ENCODE measurements around the gene SPDEF.

Gene SPDEF

DNA sequence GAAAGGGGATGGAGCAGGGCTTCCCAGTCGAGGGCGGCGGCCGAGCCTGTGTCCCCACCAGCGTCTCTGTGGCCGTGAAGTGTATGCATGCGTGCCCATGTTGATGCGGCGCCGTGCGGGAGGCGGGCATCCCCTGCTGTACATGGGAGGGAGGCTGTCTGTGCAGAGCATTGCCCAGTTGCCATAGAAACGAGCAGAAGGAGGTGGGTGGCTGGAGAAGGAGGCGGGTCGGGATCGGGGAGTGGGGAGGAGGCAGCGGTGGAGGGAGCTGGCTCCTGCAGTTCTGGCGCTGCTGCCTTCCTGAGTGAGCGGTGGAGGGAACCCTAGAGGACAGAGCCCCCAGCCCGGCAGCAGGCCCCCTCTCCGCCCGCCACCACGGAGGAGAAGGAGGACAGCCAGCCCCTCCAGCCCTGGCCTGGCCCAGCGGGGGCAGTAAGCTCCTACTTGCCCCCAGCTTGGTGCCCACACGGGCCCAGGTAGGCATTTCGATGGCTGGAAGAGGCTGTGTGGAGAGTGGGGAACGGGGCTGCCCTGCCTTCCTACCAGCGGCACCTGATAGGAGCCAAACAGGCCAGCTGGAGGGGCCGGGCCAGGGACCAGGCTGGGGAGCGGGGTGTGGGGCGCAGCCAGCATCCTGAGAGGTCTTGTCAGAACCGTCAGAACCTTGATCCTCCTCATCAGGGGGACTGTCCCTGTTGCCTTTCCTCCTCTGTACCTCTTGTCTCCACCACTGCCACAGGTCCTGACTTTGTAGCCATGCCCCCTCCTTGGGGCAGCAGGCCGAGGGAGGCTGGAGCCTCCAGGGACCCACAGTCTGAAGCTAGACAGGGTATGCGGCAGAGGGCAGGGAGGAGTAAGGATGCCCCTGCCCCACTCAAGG lies 41.3 kb downstream of the SPDEF start:
- no peak for DNase-seq (ENCODE audit: low spot score)

GRCh38 chr6:34514112-34514511 lies 42.0 kb downstream of the SPDEF start:
- DNase-seq (ENCODE audit: low spot score), result no peak

DNA sequence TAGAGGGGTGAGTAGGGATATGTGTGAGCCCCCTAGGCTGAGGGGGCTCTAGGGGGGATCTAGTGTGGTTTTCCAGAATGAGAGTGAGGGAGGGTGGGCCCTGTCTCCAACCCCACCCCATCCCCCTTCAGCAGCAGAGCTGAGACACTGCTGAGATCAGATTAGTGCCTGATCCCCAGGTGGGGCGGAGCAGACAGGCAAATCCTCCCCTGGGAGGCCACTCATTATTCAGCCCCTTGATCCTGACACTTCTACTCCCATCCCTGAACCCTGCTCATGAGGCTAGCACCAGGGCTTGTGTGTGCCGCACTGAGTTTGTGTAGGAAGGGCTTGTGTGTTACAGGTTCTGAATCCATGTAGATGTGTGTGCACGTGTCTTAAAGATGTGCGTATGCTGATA lies 42.5 kb downstream of the SPDEF start:
- DNase-seq (ENCODE audit: low spot score), result no peak

GRCh38 chr6:34512738-34513115 lies 43.4 kb downstream of the SPDEF start:
- no peak for DNase-seq (ENCODE audit: low spot score)

GRCh38 chr6:34511915-34512737 lies 44.0 kb downstream of the SPDEF start:
- DNase-seq (ENCODE audit: low spot score), result no peak

DNA sequence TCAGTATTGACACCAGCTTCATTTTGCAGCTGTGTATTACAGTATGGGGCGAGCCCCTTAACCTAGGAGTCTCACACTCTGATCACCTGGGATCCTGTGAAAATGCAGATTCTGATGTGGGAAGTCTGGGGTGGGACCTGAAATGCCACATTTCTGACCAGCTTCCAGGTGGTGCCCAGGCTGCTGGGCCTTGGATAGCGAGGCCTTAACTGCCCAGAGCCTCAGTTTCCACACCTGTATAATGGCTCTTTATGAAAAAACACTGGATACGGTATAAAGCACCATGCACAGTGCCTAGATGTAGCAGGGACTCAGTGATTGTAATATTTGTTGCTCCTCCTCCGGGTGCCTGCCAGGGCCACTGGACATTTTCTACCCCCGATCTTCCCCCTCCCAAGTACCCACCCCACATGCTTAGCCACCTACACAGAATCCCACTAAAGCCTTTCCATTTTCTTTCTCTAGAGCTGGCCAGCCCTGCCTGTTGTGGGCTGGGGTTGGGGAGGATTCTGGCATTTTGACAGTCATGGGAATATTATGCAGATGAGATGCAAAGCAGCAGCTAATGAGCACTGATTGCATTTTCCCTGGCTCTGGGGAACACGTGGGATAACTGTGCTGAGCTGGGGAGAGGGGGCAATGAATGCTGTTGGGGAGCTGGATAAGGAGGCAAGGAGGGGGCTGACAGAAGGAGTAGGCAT lies 44.8 kb downstream of the SPDEF start:
- DNase-seq (ENCODE audit: low spot score), result no peak

GRCh38 chr6:34510299-34510698 lies 45.8 kb downstream of the SPDEF start:
- no peak for DNase-seq (ENCODE audit: low spot score)

DNA sequence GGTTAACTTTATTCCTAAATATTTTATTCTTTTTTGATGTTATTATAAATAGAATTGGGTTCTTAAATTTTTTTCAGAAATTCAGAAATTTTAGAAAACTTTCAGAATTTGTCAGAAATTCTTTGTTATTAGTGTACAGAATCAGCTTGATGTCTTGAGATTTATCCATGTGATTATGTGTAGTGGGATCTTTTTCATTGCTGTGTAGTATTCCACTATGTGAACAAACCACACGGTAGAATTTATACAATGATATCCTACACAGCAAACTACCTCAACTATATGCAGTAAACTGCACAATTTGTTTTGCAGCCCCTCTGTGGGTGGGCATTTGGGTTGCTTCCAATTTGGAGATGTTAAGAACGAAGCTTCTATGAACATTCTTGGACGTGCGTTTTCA lies 46.3 kb downstream of the SPDEF start:
- DNase-seq (ENCODE audit: low spot score), result no peak

DNA sequence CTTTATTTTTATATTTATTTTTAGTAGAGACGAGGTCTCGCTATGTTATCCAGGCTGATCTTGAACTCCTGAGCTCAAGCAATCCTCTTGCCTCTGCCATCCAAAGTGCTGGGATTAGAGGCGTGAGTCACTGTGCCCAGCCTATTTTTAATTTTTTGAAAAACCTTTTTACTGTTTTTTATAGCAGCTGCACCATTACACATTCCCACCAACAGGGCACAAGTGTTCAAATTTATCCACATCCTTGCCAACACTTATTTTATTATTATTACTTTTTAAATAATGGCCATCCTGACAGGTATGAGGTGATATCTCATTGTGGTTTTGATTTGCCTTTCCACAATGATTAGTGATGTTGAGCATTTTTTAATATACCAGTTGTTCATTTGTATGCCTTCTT lies 47.7 kb downstream of the SPDEF start:
- DNase-seq (ENCODE audit: low spot score), result no peak

DNA sequence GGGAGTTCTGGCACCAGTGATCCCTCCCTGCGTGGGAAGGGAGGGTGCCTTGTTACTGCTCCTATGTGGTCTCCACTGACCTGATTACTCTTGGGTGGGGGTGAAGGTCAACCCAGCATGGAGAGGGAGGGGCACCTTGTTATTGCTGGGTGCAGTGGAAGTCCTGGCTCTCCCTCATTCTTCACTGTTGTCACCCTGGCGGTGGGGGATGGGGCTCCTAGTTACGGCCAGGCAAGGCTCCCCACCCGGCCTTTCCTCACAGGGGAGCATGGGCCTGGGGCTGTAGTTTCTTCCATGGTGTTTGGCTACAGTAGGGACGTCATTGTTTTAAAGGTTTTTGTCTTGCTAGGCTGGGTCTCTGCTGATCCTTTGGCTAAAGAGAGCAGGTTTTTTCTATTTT lies 49.4 kb downstream of the SPDEF start:
- DNase-seq (ENCODE audit: low spot score), result no peak

- DNase-seq (ENCODE audit: low spot score), result no peak
Measured at GRCh38 chr6:34497411-34497810, 58.7 kb downstream of the SPDEF start.

GRCh38 chr6:34496103-34496685 lies 59.9 kb downstream of the SPDEF start:
- DNase-seq (ENCODE audit: low spot score), result no peak

- DNase-seq (ENCODE audit: low spot score), result no peak
Measured at GRCh38 chr6:34494973-34495372, 61.2 kb downstream of the SPDEF start.

DNA sequence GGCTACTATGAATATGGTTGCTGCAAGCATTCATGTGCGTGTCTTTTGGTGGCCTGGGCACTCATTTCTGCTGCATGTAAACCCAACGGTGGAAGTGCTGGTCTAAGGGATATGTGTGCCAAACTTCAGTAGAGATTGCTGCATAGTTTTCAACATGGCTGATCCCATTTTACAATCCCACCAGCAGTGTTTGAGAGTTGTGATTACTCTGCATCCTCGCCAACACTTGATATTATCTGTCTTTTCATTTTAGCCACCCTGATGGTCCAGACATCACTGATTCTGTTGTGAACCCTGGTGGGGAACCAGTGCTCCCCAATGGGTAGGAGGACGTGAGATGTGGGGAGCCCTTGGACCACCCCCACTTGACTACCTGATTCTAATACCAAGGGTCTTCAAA lies 62.8 kb downstream of the SPDEF start:
- no peak for DNase-seq (ENCODE audit: low spot score)

DNA sequence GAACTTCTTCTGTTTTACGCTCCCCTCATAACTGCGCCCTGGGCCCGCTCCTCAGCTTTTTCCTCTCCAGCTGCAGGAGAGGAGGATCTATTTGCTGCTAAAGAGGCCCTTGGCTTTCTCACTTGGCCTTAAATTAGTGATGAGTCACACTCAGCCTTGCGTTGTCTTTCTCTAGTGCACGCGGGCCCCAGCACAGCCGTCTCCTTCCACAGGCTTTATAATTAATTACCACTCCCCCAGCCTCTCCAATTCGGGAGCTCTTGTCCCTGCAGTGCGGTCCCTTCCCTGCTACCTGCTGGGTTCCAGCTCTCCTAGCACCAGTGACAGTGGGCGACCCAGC lies 65.1 kb downstream of the SPDEF start:
- no peak for DNase-seq (ENCODE audit: low spot score)

GRCh38 chr6:34490390-34491090 lies 65.6 kb downstream of the SPDEF start:
- no peak for DNase-seq (ENCODE audit: low spot score)

DNA sequence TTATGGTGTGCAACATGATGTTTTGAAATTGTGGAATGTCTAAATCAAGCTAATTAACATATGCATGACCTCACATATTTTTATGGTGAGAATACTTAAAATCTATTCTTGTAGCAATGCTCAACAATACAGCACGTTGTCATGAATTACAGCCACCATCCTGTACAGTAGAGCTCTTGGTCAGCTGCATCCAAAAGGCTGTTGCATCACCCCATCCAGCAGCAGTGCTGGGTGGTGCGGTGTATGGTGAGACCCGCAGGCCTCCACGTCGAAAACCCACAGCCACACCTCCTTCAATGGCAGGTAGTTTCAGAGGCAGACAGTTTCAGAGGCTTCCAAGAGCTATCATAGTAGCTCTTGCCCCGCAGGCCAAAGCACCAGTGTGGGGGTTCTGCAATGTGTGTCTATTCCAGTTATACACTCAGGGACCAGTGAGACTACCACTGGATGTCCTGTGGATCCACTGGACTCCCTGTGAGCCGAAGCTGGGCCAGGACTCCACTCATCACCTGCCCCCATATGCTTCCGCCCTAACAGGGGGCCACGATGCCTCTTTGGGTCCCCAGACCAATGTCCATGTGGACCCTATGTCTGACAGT lies 66.8 kb downstream of the SPDEF start:
- no peak for DNase-seq (ENCODE audit: low spot score)

All from germinal center (tissue), 1 donor.